Putamen (tissue), 1 donor: ENCODE measurements around the gene TMBIM1.

Source experiments
- DNase-seq: peaks from one replicate; pipeline ENCODE4 v3.0.0-alpha.2; 2016; ENCODE audit warnings: low spot score

The TMBIM1 gene

GRCh38 chr2:218292048-218293014 lies at the start of gene TMBIM1:
Gene TMBIM1 (minus strand): TSS chr2:218292503. CDS start chr2:218282141, 10,362 bp downstream.
- peak; percentile 74 for DNase-seq

- DNase-seq, result no peak
Measured at GRCh38 chr2:218341381-218341780, 49.1 kb upstream of the TMBIM1 start.

GRCh38 chr2:218340656-218341055 lies 48.4 kb upstream of the TMBIM1 start:
- DNase-seq, result no peak

GRCh38 chr2:218334531-218334930 lies 42.2 kb upstream of the TMBIM1 start:
- no peak for DNase-seq

- DNase-seq, result no peak
Measured at GRCh38 chr2:218332920-218333645, 40.8 kb upstream of the TMBIM1 start.

- DNase-seq, result no peak
Measured at GRCh38 chr2:218332288-218332687, 40.0 kb upstream of the TMBIM1 start.

GRCh38 chr2:218331745-218332144 lies 39.4 kb upstream of the TMBIM1 start:
- DNase-seq, result no peak

GRCh38 chr2:218329826-218330593 lies 37.7 kb upstream of the TMBIM1 start:
- no peak for DNase-seq

- DNase-seq, result no peak
Measured at GRCh38 chr2:218329027-218329825, 36.9 kb upstream of the TMBIM1 start.

GRCh38 chr2:218328294-218328693 lies 36.0 kb upstream of the TMBIM1 start:
- no peak for DNase-seq

- DNase-seq, result no peak
Measured at GRCh38 chr2:218327451-218328210, 35.3 kb upstream of the TMBIM1 start.

GRCh38 chr2:218326315-218326714 lies 34.0 kb upstream of the TMBIM1 start:
- DNase-seq, result no peak

GRCh38 chr2:218325566-218326160 lies 33.4 kb upstream of the TMBIM1 start:
- no peak for DNase-seq

- no peak for DNase-seq
Measured at GRCh38 chr2:218323526-218324472, 31.5 kb upstream of the TMBIM1 start.

- DNase-seq, result peak; percentile 58
Measured at GRCh38 chr2:218322768-218323525, 30.6 kb upstream of the TMBIM1 start.

GRCh38 chr2:218320704-218321336 lies 28.5 kb upstream of the TMBIM1 start:
- DNase-seq, result no peak

- no peak for DNase-seq
Measured at GRCh38 chr2:218319813-218320365, 27.6 kb upstream of the TMBIM1 start.
